ENCODE results near the gene TMTC2. TPM values are rescaled to one million over a fixed set of nuclear protein-coding genes. Genes with fewer than 3 reads are reported as not detected.

TMTC2 gene
- total and polyA plus RNA-seq, 10 of the 15 experiments (the other 5 are each of a cell fraction or from before 2014, with no cell fraction given): 0.14 to 9.7 (median 1.2) TPM

- TF ChIP-seq, protein P1, sequence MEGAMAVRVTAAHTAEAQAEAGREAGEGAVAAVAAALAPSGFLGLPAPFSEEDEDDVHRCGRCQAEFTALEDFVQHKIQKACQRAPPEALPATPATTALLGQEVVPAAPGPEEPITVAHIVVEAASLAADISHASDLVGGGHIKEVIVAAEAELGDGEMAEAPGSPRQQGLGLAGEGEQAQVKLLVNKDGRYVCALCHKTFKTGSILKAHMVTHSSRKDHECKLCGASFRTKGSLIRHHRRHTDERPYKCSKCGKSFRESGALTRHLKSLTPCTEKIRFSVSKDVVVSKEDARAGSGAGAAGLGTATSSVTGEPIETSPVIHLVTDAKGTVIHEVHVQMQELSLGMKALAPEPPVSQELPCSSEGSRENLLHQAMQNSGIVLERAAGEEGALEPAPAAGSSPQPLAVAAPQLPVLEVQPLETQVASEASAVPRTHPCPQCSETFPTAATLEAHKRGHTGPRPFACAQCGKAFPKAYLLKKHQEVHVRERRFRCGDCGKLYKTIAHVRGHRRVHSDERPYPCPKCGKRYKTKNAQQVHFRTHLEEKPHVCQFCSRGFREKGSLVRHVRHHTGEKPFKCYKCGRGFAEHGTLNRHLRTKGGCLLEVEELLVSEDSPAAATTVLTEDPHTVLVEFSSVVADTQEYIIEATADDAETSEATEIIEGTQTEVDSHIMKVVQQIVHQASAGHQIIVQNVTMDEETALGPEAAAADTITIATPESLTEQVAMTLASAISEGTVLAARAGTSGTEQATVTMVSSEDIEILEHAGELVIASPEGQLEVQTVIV (IDR thresholded peaks at IDR 0.05; ENCODE audit: borderline replicate concordance, partially characterized antibody): no peak
- TF ChIP-seq TARDBP (IDR thresholded peaks at IDR 0.05; ENCODE audit: borderline replicate concordance) (no peak), IKZF2 (IDR thresholded peaks at IDR 0.05) (no peak; a peak in 1 of 4 replicates), KDM1A (IDR thresholded peaks at IDR 0.05; ENCODE audit: borderline replicate concordance) (no peak), BACH1 (IDR thresholded peaks at IDR 0.05; ENCODE audit: borderline replicate concordance) (peak; percentile 29; the same call in 1 of the 2 replicates), BCLAF1 (IDR thresholded peaks at IDR 0.05) (no peak), NFYB (IDR thresholded peaks at IDR 0.05; ENCODE audit: insufficient read depth, low read depth, low read length) (no peak), TBL1XR1 (IDR thresholded peaks at IDR 0.05; ENCODE audit: low read depth, low read length) (no peak), MEF2A (IDR thresholded peaks at IDR 0.05; ENCODE audit: insufficient read depth, low read depth, low read length) (no peak), KLF5 (IDR thresholded peaks at IDR 0.05; ENCODE audit: partially characterized antibody) (no peak), CREB1 (IDR thresholded peaks at IDR 0.05; ENCODE audit: low read depth) (0 out of 2 replicates have a peak, but pooled peaks have one; percentile 17), POLR2AphosphoS2 (IDR thresholded peaks at IDR 0.05; ENCODE audit: low read depth, low read length) (no peak), FOXK2 (IDR thresholded peaks at IDR 0.05) (no peak), EED (IDR thresholded peaks at IDR 0.05; ENCODE audit: low read depth) (no peak), ZNF622 (IDR thresholded peaks at IDR 0.05) (no peak), EZH2 (IDR thresholded peaks at IDR 0.05; ENCODE audit: borderline replicate concordance, control insufficient read depth, low read depth, low read length) (no peak), RB1 (IDR thresholded peaks at IDR 0.05; ENCODE audit: borderline replicate concordance) (no peak; the same call in 1 of the 2 replicates)
- TF ChIP-seq, protein P2, sequence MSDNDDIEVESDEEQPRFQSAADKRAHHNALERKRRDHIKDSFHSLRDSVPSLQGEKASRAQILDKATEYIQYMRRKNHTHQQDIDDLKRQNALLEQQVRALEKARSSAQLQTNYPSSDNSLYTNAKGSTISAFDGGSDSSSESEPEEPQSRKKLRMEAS (IDR thresholded peaks at IDR 0.05; ENCODE audit: low read depth, low read length): no peak
- TF ChIP-seq, protein P3, sequence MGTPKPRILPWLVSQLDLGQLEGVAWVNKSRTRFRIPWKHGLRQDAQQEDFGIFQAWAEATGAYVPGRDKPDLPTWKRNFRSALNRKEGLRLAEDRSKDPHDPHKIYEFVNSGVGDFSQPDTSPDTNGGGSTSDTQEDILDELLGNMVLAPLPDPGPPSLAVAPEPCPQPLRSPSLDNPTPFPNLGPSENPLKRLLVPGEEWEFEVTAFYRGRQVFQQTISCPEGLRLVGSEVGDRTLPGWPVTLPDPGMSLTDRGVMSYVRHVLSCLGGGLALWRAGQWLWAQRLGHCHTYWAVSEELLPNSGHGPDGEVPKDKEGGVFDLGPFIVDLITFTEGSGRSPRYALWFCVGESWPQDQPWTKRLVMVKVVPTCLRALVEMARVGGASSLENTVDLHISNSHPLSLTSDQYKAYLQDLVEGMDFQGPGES (IDR thresholded peaks at IDR 0.05): no peak
Measured at GRCh38 chr12:82687021-82688011, 610 bp downstream of the TMTC2 start (continued).

All from GM12878 (cell line).